Fibroblast of lung (primary cell): ENCODE measurements around the gene RASA3. TPM values are rescaled to one million over a fixed set of nuclear protein-coding genes. Genes with fewer than 3 reads are reported as not detected.

Experiments
- DNase-seq, 2 donors: peaks; one replicate each; pipeline versions ENCODE4 v3.0.0 to v3.0.0-alpha.2; 2010; ENCODE audit warnings: low read depth in 2 of 2
- H2AFZ ChIP-seq: 2 replicates; pipeline ENCODE4 v1.5.1; 2012; ENCODE audit warnings: low read length, control low read depth, inconsistent platforms
- H3K27ac ChIP-seq: 2 replicates; pipeline ENCODE4 v1.5.1; 2011; ENCODE audit warnings: low read length, control low read depth; ENCODE audit not compliant: insufficient read depth
- H3K27me3 ChIP-seq: 2 replicates; pipeline ENCODE4 v1.5.1; 2011; ENCODE audit warnings: mild to moderate bottlenecking, low read length; ENCODE audit not compliant: control insufficient read depth, insufficient read depth
- H3K36me3 ChIP-seq: 2 replicates; pipeline ENCODE4 v1.5.1; 2011; ENCODE audit warnings: low read length; ENCODE audit not compliant: control insufficient read depth, insufficient read depth
- H3K4me1 ChIP-seq: 2 replicates; pipeline ENCODE4 v1.5.1; 2011; ENCODE audit warnings: low read length; ENCODE audit not compliant: control insufficient read depth, insufficient read depth; ENCODE audit errors: extremely low read depth
- H3K4me2 ChIP-seq: 2 replicates; pipeline ENCODE4 v1.5.1; 2011; ENCODE audit warnings: low read length, control low read depth; ENCODE audit not compliant: insufficient read depth; ENCODE audit errors: extremely low read depth
- H3K4me3 ChIP-seq, 4 experiments: fragments of 200-600 bp in 1 of 4; sonication (generic) in 1 of 4; replicated peaks in 1 of 4; 2 replicates each; pipeline ENCODE4 v1.5.1; 2011 to 2016; ENCODE audit warnings: low read length in 4 of 4, low read depth in 3 of 4, mild to moderate bottlenecking in 3 of 4, control low read depth in 2 of 4, inconsistent platforms in 1 of 4, mixed read lengths in 1 of 4; ENCODE audit not compliant: insufficient read depth in 1 of 4; ENCODE audit errors: control extremely low read depth in 1 of 4
- H3K79me2 ChIP-seq: 2 replicates; pipeline ENCODE4 v1.5.1; 2012; ENCODE audit warnings: mild to moderate bottlenecking, low read length, inconsistent platforms; ENCODE audit not compliant: control insufficient read depth, insufficient read depth
- H3K9ac ChIP-seq: 2 replicates; pipeline ENCODE4 v1.5.1; 2011; ENCODE audit warnings: mild to moderate bottlenecking, low read length, control low read depth; ENCODE audit not compliant: insufficient read depth
- H3K9me3 ChIP-seq: 2 replicates; pipeline ENCODE4 v1.5.1; 2012; ENCODE audit warnings: low read depth, low read length; ENCODE audit not compliant: control insufficient read depth, insufficient read depth
- H4K20me1 ChIP-seq: 2 replicates; pipeline ENCODE4 v1.5.1; 2011; ENCODE audit warnings: low read length; ENCODE audit not compliant: control insufficient read depth, insufficient read depth; ENCODE audit errors: extremely low read depth
- CTCF ChIP-seq, 2 donors: IDR thresholded peaks in 1 of 2; conservative IDR thresholded peaks in 1 of 2; 1 replicate in 1 of 2; 2 replicates in 1 of 2; pipeline ENCODE4 v1.5.1; 2011 to 2012; ENCODE audit warnings: low read length in 2 of 2, control low read depth in 1 of 2, inconsistent platforms in 1 of 2, low read depth in 1 of 2, mild to moderate bottlenecking in 1 of 2
- EZH2 ChIP-seq: IDR thresholded peaks from 2 replicates; pipeline ENCODE4 v1.5.1; 2012; ENCODE audit warnings: low read length, control low read depth, mild to moderate bottlenecking; ENCODE audit errors: missing control alignments
- polyA plus RNA-seq, 2 donors: library from polyadenylated mRNA; depleted of rRNA in 1 of 2; stranded (reverse) in 1 of 2; unstranded in 1 of 2; fragments of >200 nt; gene quantifications; 2 replicates each; pipeline ENCODE4 v1.2.1, GENCODE V29; 2011 to 2012; ENCODE audit warnings: missing spikeins in 1 of 2
- total RNA-seq: library from RNA; depleted of rRNA; stranded (reverse); fragments of >200 nt; gene quantifications from 2 replicates; pipeline ENCODE4 v1.2.1, GENCODE V29; 2014

The RASA3 gene
- total and polyA plus RNA-seq, 2 donors (not counting 1 experiment from before 2014, with no cell fraction given): 26.6 to 31.1 TPM

GRCh38 chr13:113941571-113942191, 190.7 kb downstream of the RASA3 start:
- Histone ChIP-seq H3K36me3 (peaks cover 1% of the 10 kb centered on the region), H4K20me1 (no peaks in the 10 kb centered on the region), H3K9me3 (no peaks in the 10 kb centered on the region), H3K4me1 (peaks cover 6% of the 10 kb centered on the region), H3K4me3 (no peak overlapping the region), H3K27me3 (no peaks in the 10 kb centered on the region), H3K9ac (no peak overlapping the region), H2AFZ (no peak overlapping the region), H3K27ac (no peak overlapping the region), H3K79me2 (no peaks in the 10 kb centered on the region), H3K4me2 (no peak overlapping the region)
- no peak for TF ChIP-seq CTCF (conservative IDR thresholded peaks at IDR 0.05 in 1 of 2, IDR thresholded peaks at IDR 0.05 in 1 of 2; ENCODE audit: low read depth in 1 of 2, low read length in 2 of 2)
- TF ChIP-seq EZH2: no peak
- DNase-seq: peak; percentile 44 to 84

GRCh38 chr13:113939944-113940297, 192.5 kb downstream of the RASA3 start:
- DNase-seq: no peak
- TF ChIP-seq CTCF (conservative IDR thresholded peaks at IDR 0.05 in 1 of 2, IDR thresholded peaks at IDR 0.05 in 1 of 2; ENCODE audit: low read depth in 1 of 2, low read length in 2 of 2) (no peak), EZH2 (no peak)
- no peak overlapping the region for H3K4me2 ChIP-seq

DNA sequence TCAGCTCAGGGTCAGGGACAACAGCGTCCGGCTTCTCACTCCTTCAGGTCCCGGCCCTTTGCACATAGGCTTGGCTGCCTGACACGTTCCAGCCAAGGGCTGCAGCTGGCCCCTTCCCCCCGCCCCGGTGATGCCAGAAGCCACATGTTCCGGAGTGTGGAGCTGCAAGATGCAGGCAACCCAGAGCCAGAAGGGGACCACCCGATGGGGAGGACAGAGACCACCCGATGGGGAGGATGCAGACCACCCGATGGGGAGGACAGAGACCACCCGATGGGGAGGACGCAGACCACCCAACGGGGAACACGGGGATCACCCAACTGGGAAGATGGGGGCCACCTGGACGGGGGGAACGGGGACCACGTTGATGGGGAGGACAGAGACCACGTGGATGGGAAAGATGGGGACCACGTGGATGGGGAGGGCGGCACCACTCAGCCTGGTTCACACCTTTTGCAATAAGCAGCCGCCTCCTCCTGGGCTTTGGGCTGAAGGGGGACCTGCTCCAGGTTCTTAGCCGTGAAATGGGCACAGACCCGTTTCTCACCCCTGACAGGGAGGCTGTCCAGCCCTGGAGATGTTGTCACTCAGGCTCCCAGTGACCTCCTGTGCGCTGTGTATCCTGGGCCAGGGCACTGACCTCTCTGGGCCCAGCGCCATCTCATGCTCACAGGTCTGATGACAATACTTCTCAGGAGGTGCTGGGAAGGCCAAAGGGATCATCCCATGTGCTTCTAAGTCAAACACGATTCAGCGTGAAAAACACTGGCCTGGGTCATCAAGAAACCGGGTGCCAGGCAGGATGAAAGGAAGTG, 193.1 kb downstream of the RASA3 start:
- H3K4me1 ChIP-seq: peaks cover 6% of the 10 kb centered on the region
- H3K9me3 ChIP-seq: no peaks in the 10 kb centered on the region
- H3K79me2 ChIP-seq: no peaks in the 10 kb centered on the region
- TF ChIP-seq CTCF (conservative IDR thresholded peaks at IDR 0.05 in 1 of 2, IDR thresholded peaks at IDR 0.05 in 1 of 2; ENCODE audit: low read depth in 1 of 2, low read length in 2 of 2) (no peak), EZH2 (no peak)
- H3K4me2 ChIP-seq: no peak overlapping the region
- H3K4me3 ChIP-seq: no peak overlapping the region
- H3K27ac ChIP-seq: no peak overlapping the region
- H4K20me1 ChIP-seq: no peaks in the 10 kb centered on the region
- no peak overlapping the region for H3K9ac ChIP-seq
- peaks cover 1% of the 10 kb centered on the region for H3K36me3 ChIP-seq
- no peak overlapping the region for H2AFZ ChIP-seq
- no peaks in the 10 kb centered on the region for H3K27me3 ChIP-seq
- DNase-seq: no peak

More at GRCh38 chr13:113939944-113940297, 192.5 kb downstream of the RASA3 start:
- Histone ChIP-seq H3K79me2 (no peaks in the 10 kb centered on the region), H3K27me3 (no peaks in the 10 kb centered on the region), H3K4me3 (no peak overlapping the region), H2AFZ (no peak overlapping the region), H3K4me1 (peaks cover 6% of the 10 kb centered on the region), H4K20me1 (no peaks in the 10 kb centered on the region), H3K9ac (no peak overlapping the region), H3K36me3 (peaks cover 1% of the 10 kb centered on the region), H3K9me3 (no peaks in the 10 kb centered on the region), H3K27ac (no peak overlapping the region)
